ENCODE data around the gene CTTNBP2NL.

The CTTNBP2NL gene, protein sequence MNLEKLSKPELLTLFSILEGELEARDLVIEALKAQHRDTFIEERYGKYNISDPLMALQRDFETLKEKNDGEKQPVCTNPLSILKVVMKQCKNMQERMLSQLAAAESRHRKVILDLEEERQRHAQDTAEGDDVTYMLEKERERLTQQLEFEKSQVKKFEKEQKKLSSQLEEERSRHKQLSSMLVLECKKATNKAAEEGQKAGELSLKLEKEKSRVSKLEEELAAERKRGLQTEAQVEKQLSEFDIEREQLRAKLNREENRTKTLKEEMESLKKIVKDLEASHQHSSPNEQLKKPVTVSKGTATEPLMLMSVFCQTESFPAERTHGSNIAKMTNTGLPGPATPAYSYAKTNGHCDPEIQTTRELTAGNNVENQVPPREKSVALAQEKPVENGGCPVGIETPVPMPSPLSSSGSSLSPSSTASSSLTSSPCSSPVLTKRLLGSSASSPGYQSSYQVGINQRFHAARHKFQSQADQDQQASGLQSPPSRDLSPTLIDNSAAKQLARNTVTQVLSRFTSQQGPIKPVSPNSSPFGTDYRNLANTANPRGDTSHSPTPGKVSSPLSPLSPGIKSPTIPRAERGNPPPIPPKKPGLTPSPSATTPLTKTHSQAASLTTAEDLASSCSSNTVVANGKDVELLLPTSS

DNA sequence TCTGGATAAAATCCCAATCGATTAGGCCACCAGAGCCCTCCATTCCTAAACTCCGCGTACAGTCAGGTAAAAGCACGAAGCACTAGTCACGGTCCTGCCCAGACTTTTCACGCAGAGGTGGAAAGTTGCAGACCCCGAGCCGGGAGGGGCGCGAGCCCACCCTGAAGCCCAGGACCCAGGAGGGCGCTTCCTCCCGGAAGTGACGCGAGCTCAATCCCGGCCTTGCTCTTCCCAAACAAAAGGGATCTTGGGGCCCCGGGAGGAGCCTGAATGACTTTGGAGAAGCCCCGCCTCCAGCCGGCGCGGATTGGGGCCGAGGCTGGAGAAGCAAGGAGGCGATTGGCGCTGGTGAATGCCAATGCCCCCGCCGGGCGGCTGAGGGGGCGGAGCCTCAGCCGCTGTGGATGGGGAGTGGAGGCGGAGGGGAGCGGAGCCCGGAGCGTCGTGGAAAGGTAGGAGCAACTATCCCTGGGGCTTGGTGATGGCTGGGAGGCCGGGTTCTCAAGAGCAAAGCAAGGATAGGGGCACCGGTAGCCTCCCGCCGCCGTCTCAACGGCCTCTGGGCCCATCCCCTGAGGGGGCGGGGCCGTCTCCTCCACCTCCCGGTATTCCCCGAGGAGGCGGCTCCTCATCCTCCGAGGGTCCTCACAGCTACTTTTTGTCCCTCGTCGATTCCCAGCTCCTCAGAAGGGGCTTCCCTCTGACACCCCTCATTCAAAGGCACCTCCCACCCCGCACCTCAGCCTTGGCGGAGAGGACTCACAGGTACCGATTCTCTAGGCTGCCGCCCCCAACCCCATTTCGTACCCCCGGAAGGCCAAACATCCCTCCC lies at the start of gene CTTNBP2NL:
Gene CTTNBP2NL, plus strand, starts transcription at position 394 of the 832 bp plus-strand sequence. CDS start 19,952 bp downstream, outside the sequence.
- DNase-seq (ENCODE audit: low spot score): peak; percentile 74

DNA sequence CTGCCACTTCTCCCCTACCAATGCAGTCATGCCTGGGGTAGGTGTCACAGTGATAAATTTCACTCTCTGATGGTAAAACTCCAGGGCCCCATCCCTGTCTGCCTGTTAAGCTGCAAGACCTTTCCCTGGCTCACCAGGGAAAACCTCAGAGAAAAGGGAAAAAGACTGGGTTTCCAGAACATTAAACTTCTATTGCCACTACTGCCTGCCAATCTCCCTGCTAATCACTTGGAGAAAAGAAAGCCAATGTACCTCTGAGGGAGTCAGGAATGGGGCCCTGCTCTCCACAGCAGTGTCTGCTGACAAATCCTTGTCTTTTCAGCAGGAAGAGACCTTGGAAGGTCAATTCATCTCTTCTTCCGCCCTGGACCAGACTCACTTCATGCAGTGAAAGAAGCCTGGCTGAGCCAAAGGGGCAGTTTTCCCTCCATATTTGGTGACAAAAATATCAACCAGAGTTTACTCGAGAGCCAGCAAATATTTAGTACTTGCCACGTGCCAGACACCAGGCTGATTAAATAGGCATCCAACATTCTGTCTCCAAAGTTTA lies 49.1 kb upstream of the CTTNBP2NL start:
- DNase-seq (ENCODE audit: low spot score): no peak

DNA sequence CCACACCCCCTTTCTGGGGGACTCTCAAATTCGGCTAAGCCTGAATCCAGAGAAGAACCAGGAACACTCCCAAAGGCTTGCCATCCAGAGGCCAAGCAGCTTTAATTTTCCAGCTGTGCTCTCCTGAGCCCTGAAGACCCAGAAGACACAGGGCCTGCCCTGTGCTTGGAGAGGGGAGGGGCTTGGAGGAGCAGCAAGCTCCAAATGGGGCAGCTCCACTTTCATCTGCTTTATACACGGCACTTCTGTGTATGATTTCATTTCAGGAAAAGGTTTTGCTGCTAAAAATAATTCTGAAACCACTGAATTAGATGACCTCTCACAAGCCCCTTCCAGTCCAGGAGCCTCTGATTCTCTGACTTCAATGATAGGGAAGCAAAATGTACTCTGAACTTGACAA lies 39.2 kb upstream of the CTTNBP2NL start:
- DNase-seq (ENCODE audit: low spot score): no peak

DNA sequence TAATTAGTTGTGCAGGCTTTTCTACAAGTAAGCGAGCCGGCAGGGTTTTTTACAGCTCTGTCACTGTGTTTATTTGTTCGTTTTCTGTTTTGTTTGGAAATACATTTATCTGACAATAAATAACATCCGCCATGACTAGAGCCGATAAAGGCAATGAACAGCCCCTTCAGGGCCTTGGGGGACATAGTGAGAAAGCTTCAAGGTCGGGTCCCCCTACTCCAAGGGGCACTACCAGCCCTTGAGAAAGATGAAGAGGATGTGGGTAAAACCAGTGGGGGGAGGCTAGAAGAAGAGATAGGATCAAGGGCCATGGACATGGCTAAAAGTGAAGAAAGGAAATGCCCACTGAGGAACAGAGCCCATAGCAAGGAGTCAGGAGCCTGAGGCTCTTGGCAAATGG lies 38.5 kb upstream of the CTTNBP2NL start:
- DNase-seq (ENCODE audit: low spot score): no peak

DNA sequence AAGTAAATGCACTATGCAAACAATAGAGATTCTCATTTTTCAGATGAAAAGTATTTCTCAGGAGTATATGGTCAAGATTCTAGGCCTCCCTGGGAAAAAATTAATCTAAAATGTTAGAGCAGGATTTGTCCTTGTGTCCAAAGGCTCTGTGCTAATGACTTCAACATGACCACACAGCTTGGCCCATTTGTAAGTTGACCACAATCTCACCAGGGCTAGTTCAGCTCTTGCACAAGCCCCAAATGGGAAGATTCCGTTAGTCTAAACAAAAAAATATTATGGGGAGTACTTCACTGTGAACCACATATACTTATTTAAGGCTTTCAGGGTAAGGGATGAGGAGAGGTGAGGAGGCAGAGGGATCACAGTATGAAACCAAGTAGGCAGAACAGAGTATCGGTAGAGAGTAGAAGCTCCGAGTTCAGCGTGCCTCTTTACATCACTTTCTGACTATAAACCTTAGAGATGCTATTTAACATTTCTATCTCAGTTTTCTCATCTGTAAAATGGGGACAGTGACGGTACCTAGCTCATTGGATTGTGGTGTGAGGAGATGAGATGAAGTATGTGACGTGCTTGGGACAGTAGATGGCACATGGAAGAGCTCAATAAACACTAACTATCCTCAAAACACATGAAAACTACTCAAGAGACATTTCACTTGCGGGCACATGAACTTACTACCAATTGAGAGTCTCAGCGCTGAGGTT lies 37.8 kb upstream of the CTTNBP2NL start:
- no peak for DNase-seq (ENCODE audit: low spot score)

DNA sequence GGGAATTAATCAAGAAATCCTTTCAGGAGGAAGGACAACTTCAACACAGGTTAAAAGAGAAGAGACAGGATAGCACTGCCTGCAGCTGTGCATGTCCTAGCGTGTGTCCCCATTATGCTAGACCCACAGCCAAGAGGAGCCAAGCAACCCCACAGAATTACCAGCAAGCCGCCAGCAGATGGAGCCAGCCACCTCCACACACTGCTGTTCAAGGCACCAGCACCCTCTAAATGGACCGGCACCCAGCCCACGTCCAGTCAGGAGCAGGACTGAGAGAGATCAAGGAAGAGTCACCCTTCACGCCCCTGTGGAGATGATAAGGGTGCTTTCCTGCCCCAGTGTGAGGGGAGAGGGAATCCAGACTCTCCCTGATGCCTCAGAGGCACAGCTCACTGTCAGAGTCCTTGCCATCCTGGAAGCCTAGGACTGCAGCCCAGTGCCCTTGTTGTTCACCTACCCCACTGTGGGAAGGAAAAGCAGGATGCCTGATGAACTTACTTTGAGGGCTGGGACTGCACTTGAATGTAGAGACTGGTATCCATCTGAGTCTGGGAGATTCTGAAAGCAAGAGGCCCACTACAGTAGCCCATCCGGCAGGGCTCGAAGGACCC lies 37.1 kb upstream of the CTTNBP2NL start:
- peak; percentile 14 for DNase-seq (ENCODE audit: low spot score)

DNA sequence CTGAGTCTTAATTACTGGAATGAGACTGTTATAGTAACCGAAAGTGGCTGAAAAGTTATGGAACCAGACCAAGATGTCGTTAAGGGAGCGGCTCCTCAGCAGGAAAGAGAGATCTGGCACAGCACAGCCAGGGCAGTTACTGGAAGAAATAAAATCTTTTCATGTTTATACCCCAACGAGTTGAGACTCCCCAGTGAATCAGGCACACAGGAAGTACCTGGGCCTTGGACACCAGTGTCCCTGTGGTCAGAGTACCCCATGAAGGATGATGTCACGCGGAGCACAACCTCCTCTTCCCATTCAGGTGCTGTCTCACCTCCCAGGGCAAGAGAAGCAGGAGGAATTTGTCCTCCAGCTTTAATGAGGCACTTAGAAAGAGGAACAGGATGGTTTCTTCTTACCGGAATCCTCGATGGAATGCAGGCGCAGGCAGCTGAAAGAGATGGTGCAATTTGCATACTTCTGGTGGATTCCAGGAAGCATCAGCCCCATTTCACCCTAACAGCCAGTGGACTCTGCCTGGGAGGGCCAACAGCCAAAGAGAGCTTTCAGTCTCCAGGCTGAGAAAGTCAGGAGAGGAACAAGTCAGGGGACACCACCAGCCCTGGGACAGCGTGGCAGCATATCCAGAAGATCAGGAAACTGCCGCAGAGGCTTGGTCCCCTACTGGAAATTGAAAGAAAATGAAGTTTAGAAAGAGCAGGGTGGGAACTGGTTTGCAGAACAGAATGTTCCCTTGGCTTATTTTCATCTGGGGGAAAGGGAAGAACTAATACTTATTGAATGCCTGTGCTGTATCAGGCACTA lies 35.9 kb upstream of the CTTNBP2NL start:
- DNase-seq (ENCODE audit: low spot score): no peak

DNA sequence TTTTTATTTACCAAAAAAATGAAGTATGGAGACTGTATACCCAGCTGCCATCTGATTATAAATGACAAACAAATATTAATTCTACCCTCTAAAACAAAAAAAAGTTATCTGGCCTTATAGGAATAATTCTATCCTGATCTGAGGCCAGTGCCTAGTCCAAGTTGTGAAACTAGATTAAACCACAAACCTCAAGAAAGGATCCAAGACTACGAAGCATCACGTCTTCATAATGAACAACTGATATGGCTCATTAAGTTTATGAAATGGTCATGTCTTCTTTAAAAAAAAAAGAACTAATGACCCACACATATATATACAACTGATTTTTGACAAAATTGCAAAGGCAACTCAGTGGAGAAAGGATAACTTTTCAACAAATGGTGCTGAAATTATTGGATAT lies 32.4 kb upstream of the CTTNBP2NL start:
- no peak for DNase-seq (ENCODE audit: low spot score)

DNA sequence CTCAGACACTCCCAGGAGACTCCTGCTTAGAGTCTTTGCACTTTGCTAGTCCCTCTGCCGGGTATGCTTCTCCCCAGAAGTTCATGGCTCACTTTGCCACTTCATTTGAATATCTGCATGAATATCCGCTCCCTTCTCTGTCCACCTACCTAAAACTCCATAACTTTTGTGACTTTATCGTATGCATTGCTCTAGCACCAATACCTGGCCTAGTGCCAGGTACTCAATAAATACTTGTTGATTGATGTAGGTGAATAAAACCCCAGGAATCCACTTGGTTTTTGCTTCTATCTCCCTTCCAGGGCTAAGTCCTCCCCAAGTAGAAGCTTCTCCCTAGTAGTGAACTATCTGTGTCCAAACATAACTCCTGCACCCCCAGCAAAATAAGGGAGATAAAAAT lies 27.8 kb upstream of the CTTNBP2NL start:
- no peak for DNase-seq (ENCODE audit: low spot score)

DNA sequence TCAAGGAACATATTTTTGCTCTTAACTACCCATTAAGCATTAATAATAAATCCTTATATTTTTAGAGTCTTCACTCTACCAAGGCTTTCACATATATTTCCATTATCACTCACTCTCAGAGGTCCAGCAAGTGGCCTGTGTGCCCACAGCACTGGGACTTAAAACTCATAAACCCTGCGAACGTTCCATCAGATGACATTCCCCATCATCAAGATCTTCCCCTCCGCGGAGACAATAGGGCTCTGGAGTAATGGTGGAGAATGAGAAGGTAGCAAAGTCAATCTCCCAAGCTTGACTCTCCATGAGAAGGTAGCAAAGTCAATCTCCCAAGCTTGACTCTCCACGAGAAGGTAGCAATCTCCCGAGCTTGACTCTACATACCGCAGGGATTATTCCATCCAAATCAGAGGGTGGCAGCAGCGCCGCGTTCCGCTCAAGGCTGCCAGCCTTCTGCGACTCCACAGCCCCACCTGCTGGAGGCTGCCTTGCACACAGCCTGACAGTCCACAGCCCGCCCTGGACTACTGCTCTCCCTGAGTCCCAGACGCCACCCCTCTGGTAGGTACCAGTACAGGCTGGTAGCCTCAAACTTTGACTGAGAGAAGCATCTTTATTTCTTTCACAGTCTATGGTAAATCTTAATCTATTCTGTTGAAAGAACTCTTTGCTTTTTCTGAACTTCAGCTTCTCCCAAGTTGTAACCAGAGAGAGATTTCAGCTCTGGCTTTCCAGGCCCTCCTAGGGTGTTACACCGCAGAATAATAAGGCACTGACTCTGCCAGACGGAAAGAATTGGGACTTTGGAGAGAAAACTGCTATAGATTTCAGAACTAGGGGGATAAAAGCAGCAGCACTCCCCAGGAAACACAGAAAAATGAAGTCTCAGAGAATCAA lies 26.4 kb upstream of the CTTNBP2NL start:
- peak; percentile 78 for DNase-seq (ENCODE audit: low spot score)

DNA sequence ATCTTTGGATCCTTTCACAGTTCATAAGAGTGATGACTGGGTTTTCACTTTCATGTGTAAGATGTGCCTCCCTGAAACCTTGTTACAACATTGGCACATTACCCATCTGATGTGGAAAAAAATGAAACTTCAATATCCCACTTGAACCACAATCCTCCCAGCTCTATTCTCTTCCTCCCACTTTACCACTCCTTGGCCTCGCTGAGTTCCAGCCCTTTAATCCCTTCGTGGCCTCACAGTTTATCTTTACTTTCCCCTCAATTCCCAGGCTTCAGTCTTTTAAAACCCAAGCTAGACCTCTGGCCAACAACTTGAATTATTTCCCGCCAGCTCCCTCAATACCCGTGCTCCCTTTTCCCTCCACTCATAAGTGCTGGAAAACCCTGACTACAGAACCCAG lies 25.0 kb upstream of the CTTNBP2NL start:
- DNase-seq (ENCODE audit: low spot score): no peak

DNA sequence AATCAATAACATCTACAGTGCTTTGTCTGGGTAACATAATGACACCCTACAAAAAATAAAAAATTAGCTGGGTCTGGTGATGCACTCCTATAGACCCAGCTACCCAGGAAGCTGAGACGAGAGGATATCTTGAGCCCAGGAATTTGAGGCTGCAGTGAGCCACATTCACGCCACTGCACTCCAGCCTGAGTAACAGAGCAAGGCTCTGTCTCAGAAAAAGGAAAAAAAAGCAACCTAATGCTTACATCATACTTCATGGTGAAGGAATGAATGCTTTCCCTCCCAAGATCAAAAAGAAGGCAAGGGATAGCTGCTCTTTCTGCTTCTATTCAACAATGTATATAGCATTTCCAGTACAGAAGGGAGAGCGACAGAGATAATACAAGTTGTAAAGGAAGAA lies 24.2 kb upstream of the CTTNBP2NL start:
- no peak for DNase-seq (ENCODE audit: low spot score)

DNA sequence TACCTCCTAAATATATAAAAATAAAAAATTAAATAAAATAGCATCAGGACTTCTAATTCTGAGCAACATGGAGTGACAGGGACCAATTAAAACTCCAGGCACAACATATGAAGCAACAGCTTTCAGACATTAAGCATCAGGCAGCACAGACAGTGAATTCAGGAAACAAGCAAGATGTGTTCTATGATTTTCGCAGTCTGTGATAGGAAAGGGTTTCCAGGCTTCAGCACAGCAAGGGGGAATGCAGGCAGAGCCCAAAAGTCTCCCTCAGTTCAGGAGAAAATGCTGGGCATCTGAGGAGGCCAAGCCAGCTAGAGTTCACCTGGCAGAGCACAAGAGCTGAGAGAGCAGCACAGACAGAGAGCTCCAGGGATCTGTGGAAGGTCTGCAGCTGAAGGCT lies 22.2 kb upstream of the CTTNBP2NL start:
- DNase-seq (ENCODE audit: low spot score): no peak

DNA sequence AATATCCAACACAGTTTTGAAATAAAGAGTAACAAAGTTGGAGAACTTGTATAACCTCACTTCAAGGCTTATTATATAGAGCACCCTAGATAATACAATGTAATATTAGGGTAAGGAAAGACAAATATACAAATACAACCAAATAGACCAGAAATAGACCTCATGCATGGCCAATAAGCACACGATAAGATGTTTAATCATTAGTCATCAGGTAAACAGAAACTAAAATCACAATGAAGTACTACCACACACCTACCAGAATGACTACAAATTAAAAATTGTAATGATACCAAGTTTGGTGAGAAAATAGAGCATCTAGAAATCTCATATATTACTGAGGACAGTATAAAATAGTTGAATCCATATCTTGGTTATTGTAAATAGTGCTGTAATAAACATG lies 20.3 kb upstream of the CTTNBP2NL start:
- DNase-seq (ENCODE audit: low spot score): no peak

DNA sequence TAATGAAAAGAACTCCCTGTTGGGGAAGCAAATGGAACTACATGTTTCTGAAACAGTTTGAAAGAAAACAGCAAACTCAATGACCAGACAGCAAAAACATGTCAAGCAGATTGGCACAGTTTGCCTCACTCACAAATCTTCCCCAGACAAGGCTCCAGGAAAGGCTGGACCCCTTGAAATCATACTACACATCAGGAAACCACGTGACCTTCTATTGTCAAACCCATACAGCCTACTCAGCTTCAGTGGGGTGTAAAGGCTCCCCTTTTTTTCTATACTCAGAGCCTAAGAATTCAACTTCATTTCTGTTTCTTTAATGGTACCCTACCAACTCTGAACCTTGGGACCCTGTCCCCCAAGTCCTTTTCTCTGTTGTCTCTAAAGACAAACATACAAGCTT lies 15.7 kb upstream of the CTTNBP2NL start:
- no peak for DNase-seq (ENCODE audit: low spot score)

DNA sequence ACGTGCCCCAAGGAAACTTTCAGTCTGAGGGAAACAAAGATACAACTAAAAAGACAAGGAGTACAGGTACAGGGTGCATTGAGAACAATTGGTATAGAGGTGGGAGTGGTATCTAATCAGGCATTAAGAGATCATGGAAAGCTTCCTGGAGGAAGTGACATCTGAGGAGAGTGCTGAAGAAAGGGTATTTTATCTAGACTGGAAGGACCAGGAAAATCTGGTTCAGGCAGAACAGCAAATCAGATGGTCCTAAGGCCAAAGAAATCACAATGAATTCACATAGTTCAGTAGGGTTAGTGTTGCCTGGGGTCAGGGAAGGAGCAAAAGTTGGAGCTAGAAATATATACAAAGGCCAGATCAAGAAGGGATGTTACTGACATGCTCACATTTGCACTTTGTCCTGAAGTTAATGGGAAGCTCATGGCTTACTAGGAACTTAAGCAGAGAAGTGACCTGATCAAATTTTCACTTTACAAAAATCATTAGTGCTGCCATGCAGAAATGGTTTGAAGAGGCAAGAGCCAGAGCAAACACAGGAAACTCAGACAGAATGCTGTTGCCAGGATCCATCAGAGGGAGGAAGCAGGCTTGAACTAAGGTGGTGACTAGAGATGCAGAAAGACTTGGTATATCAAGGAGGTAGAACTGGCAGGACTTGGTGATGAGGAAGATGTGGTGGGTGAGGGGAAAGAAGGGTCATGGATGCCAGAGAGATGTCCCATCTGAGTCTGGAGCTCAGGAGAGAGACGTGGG lies 14.5 kb upstream of the CTTNBP2NL start:
- DNase-seq (ENCODE audit: low spot score): no peak

DNA sequence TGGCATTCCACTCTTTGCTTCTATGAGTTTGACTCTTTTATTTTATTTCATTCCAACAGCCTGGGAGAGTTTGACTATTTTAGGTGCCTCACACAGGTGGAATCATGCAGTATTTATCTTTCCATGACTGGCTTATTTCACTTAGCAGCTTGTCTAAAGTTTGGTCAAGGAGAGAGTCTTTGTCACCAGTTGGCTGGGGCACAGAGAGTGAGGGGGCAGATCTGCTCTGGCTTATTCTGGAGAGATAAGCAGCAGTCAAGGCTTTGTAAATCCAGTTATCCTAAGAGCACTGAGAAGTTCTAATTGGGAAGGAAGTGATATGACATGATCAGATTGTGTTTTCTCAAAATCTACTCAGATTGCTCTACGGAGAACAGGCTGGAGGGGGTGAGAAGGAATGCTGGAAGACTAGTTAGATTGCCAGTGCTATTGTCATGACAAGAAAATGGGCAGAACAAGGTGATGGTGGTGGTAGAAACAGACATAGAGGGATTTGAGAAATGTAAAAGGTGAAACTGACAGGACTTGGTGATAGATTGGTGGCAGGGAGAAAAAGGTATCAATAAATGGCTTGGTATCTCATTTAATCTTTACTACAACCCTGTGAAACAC lies 12.1 kb upstream of the CTTNBP2NL start:
- DNase-seq (ENCODE audit: low spot score): no peak

DNA sequence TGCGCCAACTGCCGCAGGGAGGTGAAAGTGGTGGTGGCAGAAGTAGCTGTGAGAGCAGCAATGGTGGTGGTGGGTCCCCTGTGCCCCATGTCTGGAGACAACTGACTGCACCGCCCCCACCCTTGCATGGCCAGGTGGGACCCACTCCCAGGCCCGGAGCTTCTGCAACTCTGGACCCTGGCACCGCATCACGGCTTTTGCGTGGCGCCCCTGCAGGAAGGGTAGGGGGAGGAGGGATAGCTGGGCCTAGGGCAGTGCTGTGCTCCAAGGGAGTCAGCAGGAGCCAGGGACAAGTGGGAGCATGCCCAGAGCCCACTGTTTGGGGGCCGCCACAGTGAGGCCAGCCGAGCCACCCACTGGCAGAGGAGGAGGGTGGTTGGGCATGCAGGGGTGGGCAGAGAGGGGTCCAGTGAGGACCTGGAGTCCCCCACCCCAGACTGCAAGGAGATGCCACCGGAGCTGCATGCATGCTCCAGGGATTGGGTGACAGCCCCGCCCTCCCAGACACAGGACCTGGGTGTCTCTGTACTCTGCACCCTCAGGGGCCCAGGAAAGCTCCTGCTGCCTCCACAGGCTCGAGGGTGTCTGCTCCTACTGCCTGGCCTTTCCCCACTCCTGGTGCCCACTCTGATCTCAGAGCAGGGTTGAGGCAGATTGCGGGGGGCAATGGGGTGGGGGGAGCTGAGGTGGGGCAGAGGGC lies 9.8 kb upstream of the CTTNBP2NL start:
- no peak for DNase-seq (ENCODE audit: low spot score)
